ENCODE measurements around the gene DLD.

DLD gene

GRCh38 chr7:107934991-107935770, 44.2 kb downstream of the DLD start:
- no peak for TF ChIP-seq CTCF (IDR thresholded peaks at IDR 0.05; ENCODE audit: low read depth, low read length)
- H3K4me3 ChIP-seq (ENCODE audit: low read depth, low read length) = no peak overlapping the region
- DNase-seq (ENCODE audit: low read depth, low spot score) = peak; percentile 84
- in situ Hi-C loops (cut with HindIII; ENCODE audit: low sequenced_read_pairs) = no loop called here

- in situ Hi-C loops (cut with HindIII; ENCODE audit: low sequenced_read_pairs) = no loop called here
- DNase-seq (ENCODE audit: low read depth, low spot score) = no peak
- H3K4me3 ChIP-seq (ENCODE audit: low read depth, low read length) = no peak overlapping the region
- TF ChIP-seq CTCF (IDR thresholded peaks at IDR 0.05; ENCODE audit: low read depth, low read length) = no peak
Measured at GRCh38 chr7:107936312-107936711, 45.3 kb downstream of the DLD start.

- H3K4me3 ChIP-seq (ENCODE audit: low read depth, low read length) = no peak overlapping the region
- in situ Hi-C loops (cut with HindIII; ENCODE audit: low sequenced_read_pairs) = no loop called here
- TF ChIP-seq CTCF (IDR thresholded peaks at IDR 0.05; ENCODE audit: low read depth, low read length) = no peak
- no peak for DNase-seq (ENCODE audit: low read depth, low spot score)
Measured at GRCh38 chr7:107937531-107937930, 46.5 kb downstream of the DLD start.

GRCh38 chr7:107938456-107939250, 47.7 kb downstream of the DLD start:
- in situ Hi-C loops (cut with HindIII; ENCODE audit: low sequenced_read_pairs) = no loop called here
- no peak overlapping the region for H3K4me3 ChIP-seq (ENCODE audit: low read depth, low read length)
- no peak for TF ChIP-seq CTCF (IDR thresholded peaks at IDR 0.05; ENCODE audit: low read depth, low read length)
- no peak for DNase-seq (ENCODE audit: low read depth, low spot score)

- in situ Hi-C loops (cut with HindIII; ENCODE audit: low sequenced_read_pairs) = no loop called here
- DNase-seq (ENCODE audit: low read depth, low spot score) = peak; percentile 94
- H3K4me3 ChIP-seq (ENCODE audit: low read depth, low read length) = no peak overlapping the region
- no peak for TF ChIP-seq CTCF (IDR thresholded peaks at IDR 0.05; ENCODE audit: low read depth, low read length)
Measured at GRCh38 chr7:107939573-107940489, 48.8 kb downstream of the DLD start.

- H3K4me3 ChIP-seq (ENCODE audit: low read depth, low read length) = no peak overlapping the region
- DNase-seq (ENCODE audit: low read depth, low spot score) = no peak
- in situ Hi-C loops (cut with HindIII; ENCODE audit: low sequenced_read_pairs) = no loop called here
- no peak for TF ChIP-seq CTCF (IDR thresholded peaks at IDR 0.05; ENCODE audit: low read depth, low read length)
Measured at GRCh38 chr7:107940951-107941350, 50.0 kb downstream of the DLD start.

All from astrocyte of the spinal cord (primary cell).